NT2/D1 (cell line): ENCODE data around the gene SETDB1.

Experiments used
- SUZ12 ChIP-seq: IDR thresholded peaks from 2 replicates; pipeline ENCODE4 v1.6.1; 2011; ENCODE audit not compliant: insufficient read length, insufficient read depth; ENCODE audit errors: extremely low read depth
- ZNF274 ChIP-seq: IDR thresholded peaks from 2 replicates; pipeline ENCODE4 v1.6.1; 2011; ENCODE audit warnings: mild to moderate bottlenecking, low read depth, low read length

DNA sequence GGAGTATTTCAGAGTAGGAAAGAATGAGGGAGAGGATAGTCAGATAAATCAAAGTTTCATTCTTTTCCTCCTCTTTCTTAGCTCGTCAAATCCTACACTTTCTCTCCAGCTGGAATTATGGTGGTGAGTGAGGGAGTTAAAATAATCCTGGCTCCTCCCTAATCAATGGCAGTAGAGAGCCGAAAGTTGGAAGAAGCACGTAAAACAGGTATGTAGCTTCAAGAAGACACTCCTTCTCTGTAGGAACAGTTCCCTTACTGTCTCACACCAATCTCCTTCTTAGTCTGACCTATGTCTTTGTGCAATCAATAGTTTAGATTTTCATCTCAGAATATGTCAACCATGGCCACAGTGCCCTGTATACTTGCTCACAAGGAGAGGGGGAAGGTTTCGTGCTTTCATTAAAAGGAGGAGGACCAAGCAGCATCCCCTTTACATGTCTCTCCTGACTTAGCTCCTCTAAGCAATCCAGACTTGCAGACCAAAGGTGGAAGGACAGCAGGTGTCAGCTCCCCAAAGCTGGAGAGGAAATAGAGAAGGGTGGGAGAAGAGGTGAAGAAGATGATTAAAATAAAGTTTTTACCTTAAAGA lies 79.7 kb downstream of the SETDB1 start:
- TF ChIP-seq SUZ12 (no peak), ZNF274 (no peak)
